ENCODE measurements around the gene NFIX. TPM values are rescaled to one million over a fixed set of nuclear protein-coding genes. Genes with fewer than 3 reads are reported as not detected.

NFIX gene
- total and polyA plus RNA-seq, 2 of the 13 experiments (the other 11 are each of a cell fraction or from before 2014, with no cell fraction given) = 3.4 to 5.4 TPM

DNA sequence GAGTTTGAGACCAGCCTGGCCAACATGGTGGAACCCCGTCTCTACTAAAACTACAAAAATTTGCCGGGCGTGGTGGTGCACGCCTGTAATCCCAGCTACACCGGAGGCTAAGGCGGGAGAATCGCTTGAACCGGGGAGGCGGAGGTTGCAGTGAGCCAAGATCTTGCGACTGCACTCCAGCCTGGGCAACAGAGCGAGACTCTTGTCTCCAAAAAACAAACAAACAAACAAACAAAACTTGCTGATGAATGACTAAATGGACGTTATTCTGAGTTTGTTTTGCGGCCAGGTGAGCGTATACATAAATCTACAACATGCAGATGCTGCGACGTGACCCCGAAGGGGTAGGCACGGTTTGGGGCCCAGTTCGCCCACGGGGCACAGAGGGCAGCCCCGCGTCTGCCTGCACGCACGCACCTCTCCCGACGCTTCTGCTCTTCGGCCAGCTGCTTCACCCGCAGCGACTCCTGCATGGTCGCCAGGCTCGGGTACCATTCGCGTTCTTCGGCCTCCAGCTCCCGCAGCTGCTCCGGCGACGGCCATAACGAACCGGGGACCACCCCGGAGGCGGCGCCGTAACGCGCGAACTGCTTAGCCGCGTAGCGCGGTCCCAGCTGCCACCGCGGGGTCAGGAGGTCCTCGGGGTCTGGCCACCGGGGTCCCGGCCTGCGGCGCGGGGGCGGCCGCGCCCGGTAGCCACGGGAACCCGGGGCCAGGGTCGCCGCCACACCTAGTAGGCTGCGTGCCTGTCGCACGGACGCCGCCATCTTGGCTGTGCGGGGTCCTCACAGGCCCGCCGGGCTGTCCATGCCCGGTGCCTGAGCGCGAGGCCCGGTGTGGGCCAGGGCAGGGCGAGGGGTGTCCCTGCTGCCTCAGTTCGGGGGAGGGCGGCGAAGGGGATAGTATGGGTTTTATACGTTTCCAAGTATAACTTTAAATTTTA is 38.6 kb upstream of the NFIX start, which contains the start of gene GADD45GIP1 (continued):
- TF ChIP-seq, protein P1, sequence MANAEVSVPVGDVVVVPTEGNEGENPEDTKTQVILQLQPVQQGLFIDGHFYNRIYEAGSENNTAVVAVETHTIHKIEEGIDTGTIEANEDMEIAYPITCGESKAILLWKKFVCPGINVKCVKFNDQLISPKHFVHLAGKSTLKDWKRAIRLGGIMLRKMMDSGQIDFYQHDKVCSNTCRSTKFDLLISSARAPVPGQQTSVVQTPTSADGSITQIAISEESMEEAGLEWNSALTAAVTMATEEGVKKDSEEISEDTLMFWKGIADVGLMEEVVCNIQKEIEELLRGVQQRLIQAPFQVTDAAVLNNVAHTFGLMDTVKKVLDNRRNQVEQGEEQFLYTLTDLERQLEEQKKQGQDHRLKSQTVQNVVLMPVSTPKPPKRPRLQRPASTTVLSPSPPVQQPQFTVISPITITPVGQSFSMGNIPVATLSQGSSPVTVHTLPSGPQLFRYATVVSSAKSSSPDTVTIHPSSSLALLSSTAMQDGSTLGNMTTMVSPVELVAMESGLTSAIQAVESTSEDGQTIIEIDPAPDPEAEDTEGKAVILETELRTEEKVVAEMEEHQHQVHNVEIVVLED (CRISPR knock-in tag; IDR thresholded peaks at IDR 0.05; ENCODE audit: borderline replicate concordance) = peak; percentile 63; the same call in 1 of the 2 replicates
- TF ChIP-seq RARG (CRISPR knock-in tag; IDR thresholded peaks at IDR 0.05; ENCODE audit: low read depth) (no peak), SOX13 (IDR thresholded peaks at IDR 0.05) (no peak; the same call in 1 of the 2 replicates), SOX13 (CRISPR knock-in tag; conservative IDR thresholded peaks at IDR 0.05 in 1 of 2, IDR thresholded peaks at IDR 0.05 in 1 of 2) (no peak; a peak in 2 of 4 replicates), ZSCAN25 (CRISPR knock-in tag; IDR thresholded peaks at IDR 0.05) (peak; percentile 47; the same call in 1 of the 2 replicates), ZBTB1 (CRISPR knock-in tag; IDR thresholded peaks at IDR 0.05; ENCODE audit: borderline replicate concordance) (no peak), RBFOX2 (IDR thresholded peaks at IDR 0.05; ENCODE audit: low read depth, low read length) (peak; percentile 98), EED (CRISPR knock-in tag; IDR thresholded peaks at IDR 0.05) (no peak), CBFB (CRISPR knock-in tag; IDR thresholded peaks at IDR 0.05) (0 out of 2 replicates have a peak, but pooled peaks have one; percentile 13), ATF7 (IDR thresholded peaks at IDR 0.05) (no peak), ATF7 (CRISPR knock-in tag; IDR thresholded peaks at IDR 0.05) (no peak), ZNF839 (CRISPR knock-in tag; IDR thresholded peaks at IDR 0.05; ENCODE audit: borderline replicate concordance) (no peak), ZNF136 (CRISPR knock-in tag; IDR thresholded peaks at IDR 0.05; ENCODE audit: low read depth) (no peak), RFX5 (IDR thresholded peaks at IDR 0.05; ENCODE audit: low read depth, low read length) (no peak), ZNF674 (CRISPR knock-in tag; IDR thresholded peaks at IDR 0.05; ENCODE audit: low read depth) (no peak), PHF5A (CRISPR knock-in tag; IDR thresholded peaks at IDR 0.05; ENCODE audit: low read depth, unreplicated experiment) (no peak), GTF2F1 (IDR thresholded peaks at IDR 0.05; ENCODE audit: low read length) (no peak)
- TF ChIP-seq, protein P2, sequence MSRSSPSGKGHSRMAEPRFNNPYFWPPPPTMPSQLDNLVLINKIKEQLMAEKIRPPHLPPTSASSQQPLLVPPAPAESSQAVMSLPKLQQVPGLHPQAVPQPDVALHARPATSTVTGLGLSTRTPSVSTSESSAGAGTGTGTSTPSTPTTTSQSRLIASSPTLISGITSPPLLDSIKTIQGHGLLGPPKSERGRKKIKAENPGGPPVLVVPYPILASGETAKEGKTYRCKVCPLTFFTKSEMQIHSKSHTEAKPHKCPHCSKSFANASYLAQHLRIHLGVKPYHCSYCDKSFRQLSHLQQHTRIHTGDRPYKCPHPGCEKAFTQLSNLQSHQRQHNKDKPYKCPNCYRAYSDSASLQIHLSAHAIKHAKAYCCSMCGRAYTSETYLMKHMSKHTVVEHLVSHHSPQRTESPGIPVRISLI (CRISPR knock-in tag; IDR thresholded peaks at IDR 0.05; ENCODE audit: borderline replicate concordance) = no peak
- TF ChIP-seq, protein P3, sequence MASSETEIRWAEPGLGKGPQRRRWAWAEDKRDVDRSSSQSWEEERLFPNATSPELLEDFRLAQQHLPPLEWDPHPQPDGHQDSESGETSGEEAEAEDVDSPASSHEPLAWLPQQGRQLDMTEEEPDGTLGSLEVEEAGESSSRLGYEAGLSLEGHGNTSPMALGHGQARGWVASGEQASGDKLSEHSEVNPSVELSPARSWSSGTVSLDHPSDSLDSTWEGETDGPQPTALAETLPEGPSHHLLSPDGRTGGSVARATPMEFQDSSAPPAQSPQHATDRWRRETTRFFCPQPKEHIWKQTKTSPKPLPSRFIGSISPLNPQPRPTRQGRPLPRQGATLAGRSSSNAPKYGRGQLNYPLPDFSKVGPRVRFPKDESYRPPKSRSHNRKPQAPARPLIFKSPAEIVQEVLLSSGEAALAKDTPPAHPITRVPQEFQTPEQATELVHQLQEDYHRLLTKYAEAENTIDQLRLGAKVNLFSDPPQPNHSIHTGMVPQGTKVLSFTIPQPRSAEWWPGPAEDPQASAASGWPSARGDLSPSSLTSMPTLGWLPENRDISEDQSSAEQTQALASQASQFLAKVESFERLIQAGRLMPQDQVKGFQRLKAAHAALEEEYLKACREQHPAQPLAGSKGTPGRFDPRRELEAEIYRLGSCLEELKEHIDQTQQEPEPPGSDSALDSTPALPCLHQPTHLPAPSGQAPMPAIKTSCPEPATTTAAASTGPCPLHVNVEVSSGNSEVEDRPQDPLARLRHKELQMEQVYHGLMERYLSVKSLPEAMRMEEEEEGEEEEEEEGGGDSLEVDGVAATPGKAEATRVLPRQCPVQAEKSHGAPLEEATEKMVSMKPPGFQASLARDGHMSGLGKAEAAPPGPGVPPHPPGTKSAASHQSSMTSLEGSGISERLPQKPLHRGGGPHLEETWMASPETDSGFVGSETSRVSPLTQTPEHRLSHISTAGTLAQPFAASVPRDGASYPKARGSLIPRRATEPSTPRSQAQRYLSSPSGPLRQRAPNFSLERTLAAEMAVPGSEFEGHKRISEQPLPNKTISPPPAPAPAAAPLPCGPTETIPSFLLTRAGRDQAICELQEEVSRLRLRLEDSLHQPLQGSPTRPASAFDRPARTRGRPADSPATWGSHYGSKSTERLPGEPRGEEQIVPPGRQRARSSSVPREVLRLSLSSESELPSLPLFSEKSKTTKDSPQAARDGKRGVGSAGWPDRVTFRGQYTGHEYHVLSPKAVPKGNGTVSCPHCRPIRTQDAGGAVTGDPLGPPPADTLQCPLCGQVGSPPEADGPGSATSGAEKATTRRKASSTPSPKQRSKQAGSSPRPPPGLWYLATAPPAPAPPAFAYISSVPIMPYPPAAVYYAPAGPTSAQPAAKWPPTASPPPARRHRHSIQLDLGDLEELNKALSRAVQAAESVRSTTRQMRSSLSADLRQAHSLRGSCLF (CRISPR knock-in tag; IDR thresholded peaks at IDR 0.05; ENCODE audit: borderline replicate concordance) = no peak
- TF ChIP-seq, protein P4, sequence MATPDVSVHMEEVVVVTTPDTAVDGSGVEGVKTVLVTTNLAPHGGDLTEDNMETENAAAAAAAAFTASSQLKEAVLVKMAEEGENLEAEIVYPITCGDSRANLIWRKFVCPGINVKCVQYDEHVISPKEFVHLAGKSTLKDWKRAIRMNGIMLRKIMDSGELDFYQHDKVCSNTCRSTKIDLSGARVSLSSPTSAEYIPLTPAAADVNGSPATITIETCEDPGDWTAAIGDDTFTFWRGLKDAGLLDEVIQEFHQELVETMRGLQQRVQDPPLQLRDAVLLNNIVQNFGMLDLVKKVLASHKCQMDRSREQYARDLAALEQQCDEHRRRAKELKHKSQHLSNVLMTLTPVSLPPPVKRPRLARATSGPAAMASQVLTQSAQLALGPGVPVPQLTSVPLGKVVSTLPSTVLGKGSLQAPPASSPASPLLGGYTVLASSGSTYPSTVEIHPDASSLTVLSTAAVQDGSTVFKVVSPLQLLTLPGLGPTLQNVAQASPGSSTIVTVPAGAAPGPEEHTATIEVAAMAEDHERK (CRISPR knock-in tag; IDR thresholded peaks at IDR 0.05; ENCODE audit: low read depth) = no peak
